HEK293 (cell line): Measurements from ENCODE around the gene AADACL2.
A peak's percentile ranks its signal among the peaks of the same experiment; 100 is the strongest.

Source experiments
- CTCF ChIA-PET: fragments of 350-600 bp; formaldehyde crosslinking; extraction: SDS; loops from one replicate; lab custom pipeline; 2021; ENCODE audit warnings: antibody characterized with exemption; lab: Yijun Ruan, JAX
- POLR2A ChIA-PET: fragments of 300-600 bp; formaldehyde crosslinking; extraction: SDS; loops from one replicate; lab custom pipeline; 2020; ENCODE audit warnings: antibody characterized with exemption, inconsistent platforms; lab: Yijun Ruan, JAX
- H3K27ac ChIP-seq: fragments of 200-500 bp; sonication (Bioruptor generic); 2 replicates; pipeline ENCODE4 v1.5.1; 2014; ENCODE audit warnings: low read depth, low read length, control low read depth, inconsistent platforms; ENCODE audit errors: extremely low read depth
- H3K36me3 ChIP-seq, 2 experiments: fragments of 200-500 bp in 1 of 2; sonication (Bioruptor generic) in 1 of 2; 1 replicate in 1 of 2; 2 replicates in 1 of 2; pipeline ENCODE4 v1.5.1; 2014 to 2017; ENCODE audit warnings: inconsistent platforms in 2 of 2, low read length in 2 of 2; ENCODE audit not compliant: control insufficient read depth in 2 of 2, insufficient read depth in 1 of 2
- H3K4me1 ChIP-seq: fragments of 200-500 bp; sonication (Bioruptor generic); 2 replicates; pipeline ENCODE4 v1.5.1; 2014; ENCODE audit warnings: mild to moderate bottlenecking, low read length, inconsistent platforms; ENCODE audit not compliant: control insufficient read depth, insufficient read depth
- H3K4me3 ChIP-seq: 2 replicates; pipeline ENCODE4 v1.5.1; 2011; ENCODE audit warnings: low read depth, mild to moderate bottlenecking, control low read depth, low read length, moderate library complexity
- H3K9me3 ChIP-seq: fragments of 200-500 bp; sonication (Bioruptor generic); 2 replicates; pipeline ENCODE4 v1.5.1; 2014; ENCODE audit warnings: low read depth, low read length, inconsistent platforms; ENCODE audit not compliant: control insufficient read depth, insufficient read depth
- BCL11A ChIP-seq: fragments of 450-650 bp; formaldehyde crosslinking; IDR thresholded peaks from 2 replicates; pipeline ENCODE4 v1.5.1; 2016; ENCODE audit warnings: low read depth, missing biosample characterization, missing genetic modification characterization
- GLI4 ChIP-seq: fragments of 450-650 bp; formaldehyde crosslinking; IDR thresholded peaks from 2 replicates; pipeline ENCODE4 v1.5.1; 2016; ENCODE audit warnings: missing biosample characterization, missing genetic modification characterization
- REPIN1 ChIP-seq: fragments of 450-650 bp; formaldehyde crosslinking; IDR thresholded peaks from 2 replicates; pipeline ENCODE4 v1.5.1; 2017; ENCODE audit warnings: missing biosample characterization, missing genetic modification characterization, low read depth
- ZBTB48 ChIP-seq: fragments of 450-650 bp; formaldehyde crosslinking; IDR thresholded peaks from 2 replicates; pipeline ENCODE4 v1.5.1; 2016; ENCODE audit warnings: missing biosample characterization, missing genetic modification characterization
- ZFP37 ChIP-seq: fragments of 450-650 bp; formaldehyde crosslinking; IDR thresholded peaks from 2 replicates; pipeline ENCODE4 v1.5.1; 2016; ENCODE audit warnings: missing biosample characterization, missing genetic modification characterization
- ZNF274 ChIP-seq, 2 experiments: fragments of 200-500 bp in 1 of 2; fragments of 450-650 bp in 1 of 2; sonication (Bioruptor generic) in 1 of 2; formaldehyde crosslinking in 1 of 2; IDR thresholded peaks; 2 replicates each; pipeline versions ENCODE4 v1.5.1 to v1.6.1; 2014 to 2016; ENCODE audit warnings: borderline replicate concordance in 1 of 2, inconsistent platforms in 1 of 2, low read length in 1 of 2, missing biosample characterization in 1 of 2, missing genetic modification characterization in 1 of 2
- ZNF350 ChIP-seq: fragments of 450-650 bp; formaldehyde crosslinking; IDR thresholded peaks from 2 replicates; pipeline ENCODE4 v1.5.0; 2017; ENCODE audit warnings: missing biosample characterization, mild to moderate bottlenecking, missing genetic modification characterization
- ZNF366 ChIP-seq: fragments of 450-650 bp; formaldehyde crosslinking; conservative IDR thresholded peaks from 2 replicates; pipeline ENCODE4 v1.5.1; 2016; ENCODE audit warnings: missing biosample characterization, missing genetic modification characterization
- ZNF571 ChIP-seq: fragments of 450-650 bp; formaldehyde crosslinking; IDR thresholded peaks from 2 replicates; pipeline ENCODE4 v1.5.0; 2017; ENCODE audit warnings: missing biosample characterization, missing genetic modification characterization
- ZNF658 ChIP-seq: fragments of 450-650 bp; formaldehyde crosslinking; IDR thresholded peaks from 2 replicates; pipeline ENCODE4; 2016; ENCODE audit warnings: missing biosample characterization, missing genetic modification characterization
- ZNF704 ChIP-seq: fragments of 450-650 bp; formaldehyde crosslinking; IDR thresholded peaks from 2 replicates; pipeline ENCODE4 v1.5.1; 2016; ENCODE audit warnings: missing biosample characterization, missing genetic modification characterization
- ZNF791 ChIP-seq: fragments of 450-650 bp; formaldehyde crosslinking; IDR thresholded peaks from 2 replicates; pipeline ENCODE4 v1.5.1; 2016; ENCODE audit warnings: missing biosample characterization, missing genetic modification characterization
- TF ChIP-seq, protein P1 (sequence below): fragments of 450-650 bp; formaldehyde crosslinking; conservative IDR thresholded peaks from 2 replicates; pipeline ENCODE4 v1.5.1; 2016; ENCODE audit warnings: low read depth, missing biosample characterization, missing genetic modification characterization
- TF ChIP-seq, protein P2 (sequence below): fragments of 450-650 bp; formaldehyde crosslinking; IDR thresholded peaks from 2 replicates; pipeline ENCODE4 v1.5.1; 2016; ENCODE audit warnings: missing biosample characterization, missing genetic modification characterization

AADACL2 gene

GRCh38 chr3:151753846-151754245 is 20.1 kb downstream of the AADACL2 start:
- Histone ChIP-seq H3K4me3 (no peak overlapping the region), H3K36me3 (no peaks in the 10 kb centered on the region), H3K9me3 (no peaks in the 10 kb centered on the region), H3K27ac (no peak overlapping the region), H3K4me1 (no peaks in the 10 kb centered on the region)
- TF ChIP-seq ZNF658 (tag by site-specific recombination): no peak
- TF ChIP-seq ZBTB48: no peak
- TF ChIP-seq ZFP37 (tag by site-specific recombination): no peak
- no peak for TF ChIP-seq BCL11A (tag by site-specific recombination)
- TF ChIP-seq GLI4: no peak
- no peak for TF ChIP-seq ZNF366 (tag by site-specific recombination)
- no peak for TF ChIP-seq ZNF704 (tag by site-specific recombination)
- no peak for TF ChIP-seq ZNF791 (tag by site-specific recombination)
- TF ChIP-seq ZNF274 (IDR thresholded peaks at IDR 0.05; ENCODE audit: low read length): no peak
- TF ChIP-seq ZNF274 (tag by site-specific recombination; IDR thresholded peaks at IDR 0.05; ENCODE audit: borderline replicate concordance): no peak
- TF ChIP-seq, protein P1, sequence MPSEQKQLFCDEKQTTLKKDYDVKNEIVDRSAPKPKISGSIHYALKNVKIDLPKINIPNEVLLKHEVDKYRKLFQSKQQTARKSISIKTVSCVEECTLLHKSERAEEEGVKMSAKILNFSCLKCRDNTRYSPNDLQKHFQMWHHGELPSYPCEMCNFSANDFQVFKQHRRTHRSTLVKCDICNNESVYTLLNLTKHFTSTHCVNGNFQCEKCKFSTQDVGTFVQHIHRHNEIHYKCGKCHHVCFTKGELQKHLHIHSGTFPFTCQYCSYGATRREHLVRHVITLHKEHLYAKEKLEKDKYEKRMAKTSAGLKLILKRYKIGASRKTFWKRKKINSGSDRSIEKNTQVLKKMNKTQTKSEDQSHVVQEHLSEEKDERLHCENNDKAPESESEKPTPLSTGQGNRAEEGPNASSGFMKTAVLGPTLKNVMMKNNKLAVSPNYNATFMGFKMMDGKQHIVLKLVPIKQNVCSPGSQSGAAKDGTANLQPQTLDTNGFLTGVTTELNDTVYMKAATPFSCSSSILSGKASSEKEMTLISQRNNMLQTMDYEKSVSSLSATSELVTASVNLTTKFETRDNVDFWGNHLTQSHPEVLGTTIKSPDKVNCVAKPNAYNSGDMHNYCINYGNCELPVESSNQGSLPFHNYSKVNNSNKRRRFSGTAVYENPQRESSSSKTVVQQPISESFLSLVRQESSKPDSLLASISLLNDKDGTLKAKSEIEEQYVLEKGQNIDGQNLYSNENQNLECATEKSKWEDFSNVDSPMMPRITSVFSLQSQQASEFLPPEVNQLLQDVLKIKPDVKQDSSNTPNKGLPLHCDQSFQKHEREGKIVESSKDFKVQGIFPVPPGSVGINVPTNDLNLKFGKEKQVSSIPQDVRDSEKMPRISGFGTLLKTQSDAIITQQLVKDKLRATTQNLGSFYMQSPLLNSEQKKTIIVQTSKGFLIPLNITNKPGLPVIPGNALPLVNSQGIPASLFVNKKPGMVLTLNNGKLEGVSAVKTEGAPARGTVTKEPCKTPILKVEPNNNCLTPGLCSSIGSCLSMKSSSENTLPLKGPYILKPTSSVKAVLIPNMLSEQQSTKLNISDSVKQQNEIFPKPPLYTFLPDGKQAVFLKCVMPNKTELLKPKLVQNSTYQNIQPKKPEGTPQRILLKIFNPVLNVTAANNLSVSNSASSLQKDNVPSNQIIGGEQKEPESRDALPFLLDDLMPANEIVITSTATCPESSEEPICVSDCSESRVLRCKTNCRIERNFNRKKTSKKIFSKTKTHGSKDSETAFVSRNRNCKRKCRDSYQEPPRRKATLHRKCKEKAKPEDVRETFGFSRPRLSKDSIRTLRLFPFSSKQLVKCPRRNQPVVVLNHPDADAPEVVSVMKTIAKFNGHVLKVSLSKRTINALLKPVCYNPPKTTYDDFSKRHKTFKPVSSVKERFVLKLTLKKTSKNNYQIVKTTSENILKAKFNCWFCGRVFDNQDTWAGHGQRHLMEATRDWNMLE (tag by site-specific recombination): no peak
- TF ChIP-seq ZNF571: no peak
- no peak for TF ChIP-seq ZNF350 (tag by site-specific recombination)
- CTCF ChIA-PET: no interaction called here
- POLR2A ChIA-PET: no interaction called here

- POLR2A ChIA-PET: no interaction called here
- Histone ChIP-seq H3K36me3 (no peaks in the 10 kb centered on the region), H3K27ac (no peak overlapping the region), H3K9me3 (no peaks in the 10 kb centered on the region), H3K4me1 (no peaks in the 10 kb centered on the region), H3K4me3 (no peak overlapping the region)
- TF ChIP-seq, protein P2, sequence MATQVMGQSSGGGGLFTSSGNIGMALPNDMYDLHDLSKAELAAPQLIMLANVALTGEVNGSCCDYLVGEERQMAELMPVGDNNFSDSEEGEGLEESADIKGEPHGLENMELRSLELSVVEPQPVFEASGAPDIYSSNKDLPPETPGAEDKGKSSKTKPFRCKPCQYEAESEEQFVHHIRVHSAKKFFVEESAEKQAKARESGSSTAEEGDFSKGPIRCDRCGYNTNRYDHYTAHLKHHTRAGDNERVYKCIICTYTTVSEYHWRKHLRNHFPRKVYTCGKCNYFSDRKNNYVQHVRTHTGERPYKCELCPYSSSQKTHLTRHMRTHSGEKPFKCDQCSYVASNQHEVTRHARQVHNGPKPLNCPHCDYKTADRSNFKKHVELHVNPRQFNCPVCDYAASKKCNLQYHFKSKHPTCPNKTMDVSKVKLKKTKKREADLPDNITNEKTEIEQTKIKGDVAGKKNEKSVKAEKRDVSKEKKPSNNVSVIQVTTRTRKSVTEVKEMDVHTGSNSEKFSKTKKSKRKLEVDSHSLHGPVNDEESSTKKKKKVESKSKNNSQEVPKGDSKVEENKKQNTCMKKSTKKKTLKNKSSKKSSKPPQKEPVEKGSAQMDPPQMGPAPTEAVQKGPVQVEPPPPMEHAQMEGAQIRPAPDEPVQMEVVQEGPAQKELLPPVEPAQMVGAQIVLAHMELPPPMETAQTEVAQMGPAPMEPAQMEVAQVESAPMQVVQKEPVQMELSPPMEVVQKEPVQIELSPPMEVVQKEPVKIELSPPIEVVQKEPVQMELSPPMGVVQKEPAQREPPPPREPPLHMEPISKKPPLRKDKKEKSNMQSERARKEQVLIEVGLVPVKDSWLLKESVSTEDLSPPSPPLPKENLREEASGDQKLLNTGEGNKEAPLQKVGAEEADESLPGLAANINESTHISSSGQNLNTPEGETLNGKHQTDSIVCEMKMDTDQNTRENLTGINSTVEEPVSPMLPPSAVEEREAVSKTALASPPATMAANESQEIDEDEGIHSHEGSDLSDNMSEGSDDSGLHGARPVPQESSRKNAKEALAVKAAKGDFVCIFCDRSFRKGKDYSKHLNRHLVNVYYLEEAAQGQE (tag by site-specific recombination): 0 out of 2 replicates have a peak, but pooled peaks have one; percentile 35
- TF ChIP-seq REPIN1 (tag by site-specific recombination): no peak
- CTCF ChIA-PET: no interaction called here
Measured at GRCh38 chr3:151761581-151761980, 27.9 kb downstream of the AADACL2 start.
